Activated CD4-positive, alpha-beta T cell treated with anti-CD3 and anti-CD28 coated beads, Interleukin-10, Interleukin-2, amounts not matched to agents 100 ng/mL and 50 ng/mL, durations not matched to agents 16 hours and 8 hours (primary cell): ENCODE results near the gene CNTN5.

Experiments used
- DNase-seq: peaks from one replicate; pipeline ENCODE4 v3.0.0-alpha.2; 2020

The CNTN5 gene

GRCh38 chr11:99987821-99988470 is 967.2 kb downstream of the CNTN5 start:
- no peak for DNase-seq

GRCh38 chr11:99988471-99988837 is 967.7 kb downstream of the CNTN5 start:
- no peak for DNase-seq

- DNase-seq, result no peak
Measured at GRCh38 chr11:100003985-100004384, 983.2 kb downstream of the CNTN5 start.

GRCh38 chr11:100004541-100004940 is 983.8 kb downstream of the CNTN5 start:
- no peak for DNase-seq

- no peak for DNase-seq
Measured at GRCh38 chr11:100008417-100008816, 987.7 kb downstream of the CNTN5 start.

DNA sequence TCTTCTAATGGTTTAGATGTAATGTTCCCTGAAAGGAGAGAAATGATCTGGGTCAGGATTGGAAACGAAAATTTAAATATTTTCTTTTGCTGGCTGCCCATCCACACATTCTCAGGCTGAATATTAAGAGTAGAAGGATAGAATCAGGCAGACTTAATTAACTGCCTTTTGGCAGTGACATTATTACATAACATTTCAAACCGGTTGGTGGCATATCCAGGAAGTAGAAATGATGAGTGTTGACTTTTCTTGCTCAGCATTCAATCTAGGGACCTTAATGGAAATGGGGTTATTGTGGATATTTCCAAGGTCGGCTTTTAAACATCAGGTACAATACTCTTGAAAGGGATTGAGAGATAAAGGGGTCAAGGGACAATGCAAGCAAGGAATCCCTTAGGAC is 989.0 kb downstream of the CNTN5 start:
- DNase-seq, result no peak

GRCh38 chr11:100010393-100010792 is 989.6 kb downstream of the CNTN5 start:
- no peak for DNase-seq

- DNase-seq, result no peak
Measured at GRCh38 chr11:100011697-100012096, 990.9 kb downstream of the CNTN5 start.

DNA sequence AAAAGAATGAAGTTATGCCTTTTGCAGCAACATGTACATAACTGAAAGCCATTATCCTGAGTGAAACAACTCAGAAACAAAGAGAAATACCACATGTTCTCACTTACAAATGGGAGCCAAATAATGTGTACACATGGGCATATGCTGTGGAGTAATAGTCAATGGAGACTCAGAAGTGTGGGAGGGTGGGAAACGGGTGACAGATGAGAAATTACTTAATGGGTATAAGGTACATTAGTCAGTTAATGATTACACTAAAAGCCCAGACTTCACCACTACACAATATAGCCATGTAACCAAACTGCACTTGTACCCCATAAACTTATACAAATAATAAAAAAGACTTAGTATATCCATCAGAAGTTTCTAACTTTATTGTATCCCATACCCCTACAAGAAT is 992.3 kb downstream of the CNTN5 start:
- no peak for DNase-seq

- peak; percentile 17 for DNase-seq
Measured at GRCh38 chr11:100031973-100032372, 1011.2 kb downstream of the CNTN5 start.

- no peak for DNase-seq
Measured at GRCh38 chr11:100061006-100061405, 1040.3 kb downstream of the CNTN5 start.

DNA sequence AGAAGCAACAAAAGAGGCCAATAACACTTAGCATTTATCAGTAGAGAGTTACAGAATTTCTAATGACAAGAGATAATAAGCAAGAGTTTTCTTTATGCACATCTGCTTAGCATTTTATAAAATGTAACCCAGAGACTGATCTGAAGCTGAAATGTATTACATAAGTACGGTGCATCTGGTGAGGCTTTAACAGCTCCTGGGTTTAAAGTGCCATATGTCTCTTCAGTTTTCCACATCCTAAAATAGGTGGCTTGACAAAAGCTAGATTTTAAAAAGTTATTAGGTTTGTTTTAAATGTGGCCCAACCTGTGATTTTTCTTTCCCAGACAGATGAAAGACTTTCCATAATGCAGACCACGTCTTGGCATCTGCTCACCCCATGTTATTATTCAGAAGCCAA is 1045.7 kb downstream of the CNTN5 start:
- DNase-seq, result no peak

DNA sequence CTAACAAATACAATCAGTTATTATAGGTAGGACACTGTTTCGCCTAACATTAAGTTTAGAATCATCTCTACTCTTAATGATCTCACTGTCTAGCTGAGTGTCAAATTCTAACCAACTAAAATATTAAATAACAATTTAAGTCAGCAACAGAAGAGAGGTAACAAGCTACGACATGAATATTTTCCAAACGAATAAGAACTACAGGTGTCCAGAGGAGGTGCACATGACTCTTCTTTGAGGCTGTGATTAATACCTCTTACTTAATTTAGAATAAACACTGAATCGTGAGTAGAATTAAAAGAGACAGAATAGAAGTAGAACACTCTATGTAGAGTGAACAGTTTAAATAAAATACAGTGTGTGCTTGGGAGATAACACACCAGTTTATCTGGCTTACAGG is 1047.4 kb downstream of the CNTN5 start:
- DNase-seq, result no peak

DNA sequence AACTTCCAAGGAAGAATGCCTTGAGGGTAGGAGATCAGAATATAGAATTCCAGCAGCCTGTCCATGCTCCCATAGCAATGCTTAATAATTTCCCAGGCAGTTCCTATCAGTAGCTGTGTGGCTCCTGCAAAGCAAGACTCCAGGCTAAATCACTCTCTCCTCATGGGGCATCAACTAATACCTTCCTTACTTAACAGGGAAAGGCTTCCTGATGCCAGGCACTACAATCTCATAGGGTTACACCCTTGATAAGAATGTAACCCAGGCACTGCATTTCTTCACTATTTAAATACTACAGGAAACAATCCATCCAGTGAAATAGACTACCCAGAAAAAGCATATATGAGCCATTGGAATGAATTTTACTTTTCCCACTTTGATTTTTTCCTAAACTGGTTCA is 1051.4 kb downstream of the CNTN5 start:
- DNase-seq, result no peak

GRCh38 chr11:100080381-100080780 is 1059.6 kb downstream of the CNTN5 start:
- no peak for DNase-seq

- no peak for DNase-seq
Measured at GRCh38 chr11:100080821-100081220, 1060.1 kb downstream of the CNTN5 start.

DNA sequence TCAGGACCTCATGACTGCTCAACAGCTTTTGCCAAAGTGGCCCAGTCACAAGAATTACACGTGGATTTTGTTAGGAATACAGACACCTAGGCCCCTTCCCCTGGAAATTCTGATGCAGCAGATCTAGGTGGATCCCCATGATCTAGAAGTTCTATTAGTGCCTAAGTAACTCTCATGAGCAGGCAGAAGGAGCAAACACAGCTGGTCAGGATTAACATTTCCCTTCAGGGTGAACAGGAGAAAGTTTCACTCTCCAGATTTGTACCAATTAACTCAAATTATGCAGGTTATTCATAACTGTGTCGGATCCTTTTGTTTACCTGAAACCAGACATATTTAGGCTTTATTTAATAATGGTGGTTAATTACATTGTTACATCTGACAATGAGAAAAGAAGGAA is 1072.9 kb downstream of the CNTN5 start:
- DNase-seq, result no peak

DNA sequence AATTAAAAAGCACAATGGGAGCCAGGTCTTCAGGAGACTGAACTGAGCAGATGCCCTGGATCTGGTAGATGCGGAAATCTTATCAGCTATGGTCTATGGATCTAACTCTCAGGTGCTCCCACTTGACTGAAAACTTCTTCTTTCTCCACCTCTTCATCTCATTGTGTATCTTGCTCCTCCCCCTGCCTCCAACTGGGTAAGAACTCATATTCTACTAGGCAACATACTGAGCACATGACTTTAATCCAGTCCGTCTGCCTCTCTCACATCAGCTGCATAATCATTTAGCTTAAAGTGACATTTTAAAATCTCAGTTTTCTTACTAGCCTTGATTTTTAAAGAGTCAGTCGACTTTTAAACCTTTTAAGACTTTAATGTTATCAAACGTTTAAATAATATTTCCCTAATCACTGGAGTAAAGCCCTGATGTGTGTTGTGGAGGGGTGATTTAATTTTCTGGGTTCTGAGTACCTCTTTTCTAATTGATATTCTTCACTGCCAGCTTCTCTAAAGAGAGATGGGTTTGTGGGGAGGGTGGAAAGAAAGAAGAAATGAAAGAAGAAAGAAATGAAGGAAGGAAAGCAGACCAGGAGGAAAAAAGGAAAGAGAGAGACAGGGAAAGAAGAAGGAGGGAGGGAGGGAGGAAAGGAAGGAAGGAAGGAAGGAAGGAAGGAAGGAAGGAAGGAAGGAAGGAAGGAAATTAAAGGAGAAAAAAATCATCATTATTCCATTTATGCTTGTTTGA is 1073.5 kb downstream of the CNTN5 start:
- no peak for DNase-seq

DNA sequence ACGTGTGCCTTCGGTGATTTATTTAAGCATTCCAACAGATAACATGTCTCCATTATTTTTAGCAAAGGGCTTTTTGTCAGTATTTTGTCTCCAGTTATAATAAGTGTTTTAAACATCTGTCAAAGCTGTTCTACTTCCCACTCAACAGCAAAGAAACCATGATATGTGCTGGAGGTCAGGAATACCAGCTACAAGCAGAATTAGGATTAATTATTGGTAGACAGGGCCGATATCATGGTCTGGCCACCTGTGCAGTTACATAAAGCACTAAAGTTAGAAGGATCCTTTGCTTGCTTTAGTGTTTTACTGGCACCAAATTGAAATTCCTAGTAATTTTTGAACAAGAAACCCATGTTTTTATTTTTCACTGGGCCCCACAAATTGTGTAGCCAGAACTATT is 1075.1 kb downstream of the CNTN5 start:
- no peak for DNase-seq

GRCh38 chr11:100098560-100098959 is 1077.8 kb downstream of the CNTN5 start:
- DNase-seq, result no peak

DNA sequence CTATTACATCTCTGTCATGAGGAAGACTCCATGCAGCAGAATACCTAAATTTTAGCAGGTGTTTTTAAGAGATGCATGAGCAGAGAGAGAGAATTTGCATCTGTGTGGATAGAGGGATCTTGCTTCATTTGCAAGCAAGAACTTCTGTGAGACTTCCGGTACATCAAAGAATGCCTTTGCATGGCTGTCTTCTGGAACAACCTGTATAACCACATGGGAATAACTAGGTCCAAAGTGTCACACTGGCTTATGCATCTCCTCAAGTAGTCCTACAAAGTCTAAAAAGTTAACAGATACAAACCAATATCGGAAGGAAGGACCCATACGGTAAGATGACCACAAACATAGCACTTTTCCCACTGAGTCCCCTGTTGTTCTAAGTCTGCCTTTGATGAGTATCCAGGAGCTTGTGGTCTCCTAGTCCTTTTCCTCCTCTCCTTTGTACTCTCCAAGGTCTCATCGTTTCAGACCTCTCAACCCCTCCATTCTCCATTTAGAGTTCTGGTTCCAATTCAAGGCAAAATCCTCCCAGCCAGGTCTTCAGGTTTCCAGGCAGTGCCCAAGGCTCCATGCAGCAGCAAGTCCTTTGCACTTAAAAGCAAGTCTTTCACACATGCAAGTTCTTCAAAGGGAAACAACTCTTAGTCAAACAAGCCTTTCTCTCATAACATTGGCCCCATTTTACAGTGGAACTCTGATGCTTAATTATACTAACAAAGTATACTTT is 1084.7 kb downstream of the CNTN5 start:
- DNase-seq, result no peak

- no peak for DNase-seq
Measured at GRCh38 chr11:100105982-100106358, 1085.2 kb downstream of the CNTN5 start.

DNA sequence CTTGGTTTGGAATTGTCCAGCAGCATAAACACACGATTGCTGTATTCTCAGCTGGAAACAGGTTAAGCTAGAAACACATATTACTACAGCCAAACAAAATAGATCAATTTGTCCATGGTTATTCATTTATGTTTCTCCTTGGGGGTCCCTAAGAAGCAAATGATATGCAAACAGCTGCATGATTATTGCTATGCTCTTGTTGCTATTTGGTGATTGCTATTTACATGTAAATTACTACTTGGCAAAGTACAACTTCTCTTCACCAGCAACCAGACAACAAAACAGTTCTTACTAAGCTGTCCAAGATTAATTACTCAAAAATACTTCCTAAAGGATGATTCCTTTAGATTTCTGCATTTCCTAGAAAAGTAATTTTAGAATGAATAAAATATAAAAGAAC is 1098.4 kb downstream of the CNTN5 start:
- no peak for DNase-seq

DNA sequence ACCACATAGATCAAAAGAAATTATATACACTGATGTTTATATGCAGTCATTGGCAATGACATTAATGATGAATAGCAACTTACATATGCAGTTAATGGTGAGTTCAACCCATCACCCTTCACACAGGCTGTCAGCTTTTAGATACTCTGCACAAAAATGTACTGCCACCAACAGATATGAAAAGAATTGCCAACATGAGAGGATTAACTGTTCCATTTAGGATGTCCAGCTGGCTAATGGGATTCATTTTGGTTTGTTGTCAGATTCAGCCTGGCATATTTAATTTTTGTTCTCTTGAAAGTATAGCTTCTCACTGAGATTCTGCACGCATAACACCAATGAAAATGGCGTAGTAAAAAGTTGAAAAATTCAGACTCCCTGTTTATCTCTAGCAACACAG is 1112.4 kb downstream of the CNTN5 start:
- DNase-seq, result no peak
